HG03460 (cell line): Measurements from ENCODE around the gene HOXB9.

Experiments
- ATAC-seq: cut with Tn5 transposase; IDR thresholded peaks from one replicate; pipeline ENCODE4 v1.9.1; 2021; ENCODE audit not compliant: unreplicated experiment

Gene HOXB9

DNA sequence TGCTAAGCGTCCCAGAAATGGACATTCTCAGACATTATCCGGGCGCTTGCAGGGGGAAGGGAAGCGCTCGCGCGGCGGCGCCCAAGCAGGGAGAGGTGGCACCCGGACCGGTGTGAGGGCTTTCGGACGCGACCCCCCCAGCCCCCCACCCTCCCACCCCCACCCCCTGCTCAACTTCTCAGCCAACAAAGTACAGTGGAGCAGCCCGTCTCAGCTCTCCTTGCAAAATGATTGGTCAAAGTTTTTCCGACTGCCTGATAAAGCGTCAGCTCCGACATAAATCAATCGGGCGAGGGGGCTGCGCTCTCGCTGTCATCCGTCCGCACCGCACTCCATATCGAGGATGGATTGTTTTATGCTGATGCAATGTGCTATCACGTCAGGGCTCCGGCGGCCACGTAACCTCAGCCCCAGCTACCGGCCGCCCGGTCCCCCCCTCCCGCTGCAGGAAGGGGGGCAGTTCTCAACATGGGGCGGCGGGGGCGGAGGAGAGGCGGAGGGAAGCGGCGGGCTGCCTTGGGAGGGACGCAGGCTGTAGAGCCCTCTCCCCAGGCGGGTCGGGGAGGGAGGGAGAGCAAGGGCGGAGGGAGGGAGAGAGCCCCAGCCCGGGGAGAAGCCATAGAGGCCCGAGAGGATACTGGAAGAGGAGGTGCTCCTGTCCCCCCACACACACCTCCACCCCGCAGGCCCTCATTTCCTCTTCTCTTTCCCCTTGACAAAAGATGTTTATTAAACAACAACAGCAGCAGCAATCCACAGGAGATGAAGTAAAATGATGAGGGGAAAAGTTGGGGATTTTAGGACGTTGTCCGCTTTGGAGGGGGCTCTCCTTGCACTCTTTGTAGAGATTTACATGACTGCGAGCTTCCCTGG, at the start of gene HOXB9:
Gene HOXB9 (minus strand): TSS at position 114 of the 873 bp plus-strand sequence. CDS start 89 bp downstream, at position 25.
- ATAC-seq: no peak

DNA sequence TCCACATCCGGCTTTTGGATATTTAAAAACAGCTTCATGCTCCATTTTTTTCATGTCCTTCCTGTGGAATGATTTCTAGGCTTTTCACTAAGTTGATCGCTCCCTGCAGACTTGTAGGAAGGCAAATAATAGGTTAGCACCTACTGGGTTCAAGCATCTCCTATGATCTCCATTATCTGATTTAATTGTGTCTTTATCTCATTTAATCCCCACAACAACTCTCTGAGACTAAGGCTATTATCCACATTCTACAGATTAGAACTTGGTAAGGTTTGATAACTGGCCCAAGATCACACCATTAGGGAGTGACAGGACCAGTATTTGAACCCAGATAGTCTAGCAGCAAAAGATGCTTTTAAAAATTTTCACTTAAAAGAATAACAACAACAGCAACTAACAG, 46.2 kb upstream of the HOXB9 start:
- no peak for ATAC-seq

DNA sequence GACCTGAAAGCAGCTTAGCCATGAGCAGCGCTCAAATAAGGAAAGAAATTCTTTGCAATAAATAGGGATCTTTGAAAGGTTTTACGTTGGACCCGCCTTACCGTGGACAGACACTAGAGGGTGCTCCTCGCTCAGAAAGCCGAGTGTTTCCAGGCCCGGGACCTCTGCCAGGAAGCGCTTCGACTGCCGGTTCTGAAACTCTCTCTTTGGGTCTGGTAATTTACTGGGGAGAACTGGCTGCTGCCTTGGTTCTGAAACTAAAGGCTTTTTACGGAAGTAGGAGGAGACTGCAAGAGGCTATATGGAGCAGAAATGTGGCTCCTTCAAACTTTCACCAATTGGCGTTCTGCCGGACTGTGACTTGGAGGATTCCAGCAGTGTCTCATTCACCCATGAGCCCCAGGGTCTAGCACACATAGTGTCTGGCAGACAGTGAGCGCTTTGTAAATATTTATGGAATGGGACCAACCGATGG, 45.6 kb upstream of the HOXB9 start:
- no peak for ATAC-seq

DNA sequence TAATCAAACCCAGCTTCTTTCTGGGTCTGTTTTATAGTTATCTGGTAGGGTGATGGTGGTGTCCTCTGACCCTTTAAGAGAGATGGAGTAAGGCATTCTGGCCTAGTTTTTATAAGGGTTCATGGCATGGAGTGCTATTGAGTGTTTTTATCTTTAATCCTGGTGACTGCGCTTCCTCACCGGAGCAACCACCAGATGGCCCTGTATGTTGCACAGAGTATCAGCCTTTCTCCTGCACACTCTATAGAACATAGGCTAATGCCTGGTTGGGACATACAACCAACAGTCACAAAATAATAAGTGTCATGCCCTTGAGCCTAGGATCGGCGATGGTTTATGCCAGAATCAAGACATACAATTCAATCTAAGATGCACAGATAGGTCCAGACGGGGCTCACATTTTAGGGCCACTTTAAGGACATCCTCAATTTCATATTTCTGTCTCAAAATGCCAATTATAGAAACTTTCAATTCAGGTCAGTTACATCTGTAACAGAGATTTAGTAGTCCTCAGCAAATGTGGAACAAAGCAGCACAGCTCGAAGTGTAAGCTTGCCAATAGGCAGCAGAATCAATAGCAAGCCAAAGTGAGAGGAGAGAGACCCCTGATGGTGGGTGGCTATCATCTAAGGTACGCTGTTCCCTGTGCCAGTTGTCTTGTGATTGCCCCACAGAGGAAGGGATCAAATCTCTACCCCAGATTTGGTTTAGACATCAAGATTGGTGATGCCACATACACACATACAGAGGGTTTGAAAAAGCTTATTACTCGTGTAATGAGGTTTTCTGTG, 37.2 kb upstream of the HOXB9 start:
- ATAC-seq: no peak

DNA sequence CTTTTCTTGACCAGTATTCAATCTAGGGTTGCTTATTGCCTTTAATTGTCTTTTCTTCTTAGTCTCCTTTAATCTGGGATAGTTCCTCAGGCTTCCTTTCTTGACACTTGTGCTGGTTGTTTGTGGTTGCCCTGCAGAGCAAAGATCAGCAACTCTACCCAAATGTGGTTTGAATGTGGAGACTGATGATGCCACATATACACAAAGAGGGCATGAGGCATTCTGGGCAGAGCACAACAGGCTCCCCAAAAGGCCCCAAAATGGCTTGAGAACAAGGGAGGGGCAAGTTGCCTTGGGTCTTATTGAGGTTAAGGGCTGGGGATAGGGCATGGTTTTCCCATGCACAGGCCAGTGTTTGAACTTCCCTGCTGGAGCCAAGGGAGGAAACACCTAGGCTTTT, 29.8 kb upstream of the HOXB9 start:
- no peak for ATAC-seq

DNA sequence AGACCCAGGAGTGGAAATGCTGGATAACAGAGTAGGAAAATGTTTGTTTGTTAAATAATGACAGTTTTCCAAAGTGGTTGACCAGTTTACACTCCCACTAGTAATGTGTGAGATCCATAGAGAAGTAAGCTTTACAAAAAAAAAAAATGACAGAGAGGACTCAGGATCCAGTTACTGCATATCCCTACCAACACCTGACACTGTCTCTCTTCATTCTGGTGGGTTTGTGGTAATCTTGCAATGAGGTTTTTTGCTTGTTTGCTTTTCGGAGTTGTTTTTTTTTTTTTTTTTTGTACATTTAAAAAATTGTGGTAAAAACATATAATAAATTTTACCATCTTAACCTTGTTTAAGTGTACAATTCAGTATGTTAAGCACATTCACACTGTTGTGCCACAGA, 23.6 kb upstream of the HOXB9 start:
- no peak for ATAC-seq

DNA sequence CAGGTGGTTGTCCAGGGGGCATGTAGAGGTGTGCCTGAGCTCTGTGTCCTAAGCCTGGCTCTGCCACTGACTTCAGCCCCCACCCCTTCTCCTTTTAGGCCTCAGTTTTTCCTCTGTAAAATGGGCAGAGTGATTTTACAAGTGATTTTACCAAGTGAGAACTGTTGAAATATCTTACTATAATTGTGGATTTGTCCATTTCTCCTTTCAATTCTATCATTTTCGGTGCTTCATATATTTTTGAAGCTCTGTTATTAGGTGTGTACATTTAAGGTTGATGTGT, 21.7 kb upstream of the HOXB9 start:
- ATAC-seq: no peak

DNA sequence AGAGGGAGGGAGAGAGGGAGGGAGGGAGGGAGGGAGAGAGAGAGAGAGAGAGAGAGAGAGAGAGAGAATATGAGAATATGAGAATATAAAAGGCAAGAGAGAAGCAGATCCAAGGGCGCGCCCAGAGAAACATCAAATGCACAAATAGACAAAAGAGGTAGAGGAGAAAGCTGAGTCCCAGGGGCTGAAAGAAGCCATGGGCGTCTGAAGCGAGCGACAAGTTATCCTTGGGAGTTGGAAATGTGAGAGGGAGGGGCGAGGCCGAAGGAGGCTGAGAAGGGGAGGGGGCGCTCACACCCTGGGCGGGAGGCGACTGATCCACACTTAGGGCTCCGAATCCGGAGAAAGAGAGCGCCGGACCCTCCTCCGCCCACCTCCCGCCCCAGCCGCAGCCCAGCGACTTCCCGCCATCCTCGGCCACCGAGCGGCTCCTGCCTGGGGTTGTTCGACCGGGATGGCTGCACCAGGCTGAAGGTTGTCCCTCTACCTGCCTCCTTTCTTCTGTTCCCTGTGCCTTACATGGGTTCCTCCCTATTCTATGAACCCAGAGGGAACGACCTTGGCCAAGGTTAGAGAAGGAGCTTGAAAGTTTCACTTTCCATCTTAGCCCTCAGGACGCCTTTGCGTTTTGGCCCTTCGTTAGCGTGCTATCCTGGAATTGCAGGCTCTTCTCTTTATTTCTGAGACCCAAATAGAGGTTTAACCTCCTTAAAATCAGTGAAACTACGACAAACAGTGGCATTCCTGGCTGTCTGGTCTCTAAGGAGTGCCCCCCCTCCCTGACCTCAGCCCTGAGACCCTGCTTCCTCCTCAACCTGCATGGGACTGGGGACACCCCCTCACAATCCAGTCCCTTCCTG, 21.2 kb upstream of the HOXB9 start:
- no peak for ATAC-seq

DNA sequence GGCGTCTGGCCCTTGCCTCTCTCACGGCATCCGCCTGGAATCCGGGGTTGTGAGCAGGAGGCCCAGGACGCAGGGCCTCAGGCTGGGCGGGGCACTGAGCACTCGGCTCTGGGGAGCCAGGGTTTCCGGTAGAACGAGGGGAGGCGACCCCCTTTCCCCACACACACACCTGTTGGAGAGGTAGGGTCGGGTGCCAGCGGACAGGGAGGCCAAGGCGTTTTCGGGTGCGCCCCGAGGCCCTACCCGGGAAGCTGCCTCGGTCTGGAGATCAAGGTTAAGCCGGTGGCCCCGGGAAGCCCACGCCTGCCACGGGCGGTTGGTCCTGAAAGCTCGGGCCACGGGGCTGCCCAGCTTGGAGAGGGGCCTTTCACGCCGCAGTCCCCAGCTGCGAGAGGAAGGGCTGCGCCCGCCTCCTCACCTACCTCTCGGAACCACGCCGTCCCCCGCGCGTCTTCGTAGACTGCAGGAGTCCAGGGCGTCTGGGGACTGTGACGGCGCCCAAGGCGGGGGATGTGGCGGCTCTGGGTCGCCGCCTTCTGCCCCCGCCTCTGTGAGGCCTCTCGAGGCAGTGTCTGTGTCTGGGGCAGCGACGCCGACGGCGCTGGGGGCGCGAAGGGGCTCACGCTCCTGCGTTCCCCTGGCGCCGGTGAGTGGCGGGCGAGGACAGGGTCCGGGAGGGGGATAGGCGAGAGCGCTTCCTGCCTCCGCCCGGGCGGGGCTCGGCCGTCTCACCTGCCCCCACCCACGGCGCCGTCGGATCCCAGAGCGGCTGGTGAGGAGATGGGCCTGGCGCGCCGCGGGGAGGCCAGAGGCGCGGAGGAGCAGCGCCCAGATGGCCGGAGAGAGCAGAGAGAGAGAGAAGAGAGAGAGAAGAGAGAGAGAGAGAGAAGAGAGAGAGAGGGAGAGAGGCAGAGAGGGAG, 20.3 kb upstream of the HOXB9 start:
- ATAC-seq: no peak

DNA sequence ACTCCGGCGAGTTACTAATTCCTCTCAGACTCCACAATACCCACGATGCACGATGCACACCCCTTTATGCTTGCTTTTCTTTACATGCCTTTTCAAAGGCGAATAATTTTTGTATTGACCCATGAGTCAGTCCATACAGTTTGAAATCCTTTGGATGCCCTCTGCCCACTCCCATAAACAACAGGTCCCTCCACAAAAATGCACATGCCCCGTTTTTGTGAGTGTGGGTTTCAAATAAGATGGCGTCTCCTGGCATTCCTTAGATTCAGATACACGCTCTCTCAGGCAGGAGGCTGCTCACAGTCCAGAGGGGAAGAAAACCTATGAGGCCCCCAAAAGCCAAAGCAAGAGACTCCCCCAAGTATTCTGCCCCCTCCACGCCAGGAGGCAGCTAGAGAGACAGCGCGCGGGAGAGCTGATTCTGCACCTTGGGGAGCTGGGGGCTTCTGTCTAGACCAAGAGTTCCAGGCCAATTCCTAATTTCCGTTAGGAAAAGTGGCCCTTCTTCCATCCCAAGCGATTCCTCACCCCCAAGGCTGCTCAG, 19.6 kb upstream of the HOXB9 start:
- no peak for ATAC-seq

DNA sequence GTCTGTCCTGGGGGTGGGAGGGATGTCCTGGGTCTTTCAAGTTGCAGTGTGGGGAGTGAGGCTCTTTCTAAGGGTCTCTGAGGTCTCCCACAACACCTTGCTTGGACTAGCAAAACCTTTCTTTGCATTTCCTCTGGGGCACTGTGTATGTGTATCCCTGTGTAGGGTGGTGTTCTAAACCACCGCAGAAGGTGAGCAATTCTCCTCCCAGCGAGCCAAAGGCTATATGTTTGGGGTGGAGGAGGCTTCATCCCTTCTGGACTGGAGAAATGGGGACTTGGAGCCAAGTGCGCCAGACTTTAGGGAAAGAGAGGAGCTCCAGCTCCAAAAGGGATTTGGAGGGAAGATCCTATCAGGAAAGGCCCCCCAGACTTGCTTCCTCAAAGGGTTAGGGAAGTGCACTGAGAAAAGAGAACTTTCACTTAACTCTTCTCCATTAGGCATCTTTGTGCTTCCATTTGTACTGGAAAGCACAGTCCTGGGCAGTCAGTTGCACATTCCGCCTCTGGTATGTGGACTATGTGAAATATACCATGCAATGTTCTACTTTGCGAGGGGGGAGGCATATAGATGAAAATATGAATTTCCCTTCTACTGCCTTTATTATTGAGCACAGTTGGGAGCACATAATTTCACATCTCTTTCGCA, 18.9 kb upstream of the HOXB9 start:
- no peak for ATAC-seq

DNA sequence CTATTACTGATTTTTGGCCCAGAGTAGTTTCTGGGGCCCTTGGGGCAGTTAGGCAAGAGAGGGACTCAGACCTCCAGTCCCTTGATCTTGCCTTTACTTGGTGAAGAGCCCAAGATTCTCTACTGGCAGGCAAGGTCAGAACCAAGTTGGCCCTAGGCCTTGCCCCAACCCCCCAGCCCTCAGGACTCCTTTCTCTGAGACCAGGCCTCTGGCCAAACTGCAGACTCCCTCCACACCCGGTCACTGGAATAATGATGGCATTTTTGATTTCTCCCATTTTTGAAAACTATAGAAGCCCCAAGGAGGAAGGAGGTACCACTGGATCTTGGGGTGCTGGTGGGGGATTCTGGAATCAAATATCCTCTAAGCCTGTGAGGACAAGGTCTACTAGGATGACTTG, 18.0 kb upstream of the HOXB9 start:
- ATAC-seq: no peak

DNA sequence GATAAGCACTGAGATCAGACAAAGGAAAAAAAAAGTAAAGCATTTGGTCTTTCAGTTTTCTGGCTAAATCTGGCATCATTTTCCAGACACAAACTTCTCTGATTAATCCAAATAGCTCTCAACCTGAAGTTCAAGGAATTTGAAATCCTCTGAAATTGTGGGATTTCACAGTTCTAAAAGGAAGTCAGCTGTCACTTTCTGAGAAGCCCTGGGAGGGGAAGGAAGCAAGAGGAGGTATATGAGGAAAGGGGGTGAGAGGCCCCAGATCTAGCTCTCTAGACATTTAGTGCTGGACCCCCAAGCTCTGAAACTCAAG, 17.5 kb upstream of the HOXB9 start:
- no peak for ATAC-seq

DNA sequence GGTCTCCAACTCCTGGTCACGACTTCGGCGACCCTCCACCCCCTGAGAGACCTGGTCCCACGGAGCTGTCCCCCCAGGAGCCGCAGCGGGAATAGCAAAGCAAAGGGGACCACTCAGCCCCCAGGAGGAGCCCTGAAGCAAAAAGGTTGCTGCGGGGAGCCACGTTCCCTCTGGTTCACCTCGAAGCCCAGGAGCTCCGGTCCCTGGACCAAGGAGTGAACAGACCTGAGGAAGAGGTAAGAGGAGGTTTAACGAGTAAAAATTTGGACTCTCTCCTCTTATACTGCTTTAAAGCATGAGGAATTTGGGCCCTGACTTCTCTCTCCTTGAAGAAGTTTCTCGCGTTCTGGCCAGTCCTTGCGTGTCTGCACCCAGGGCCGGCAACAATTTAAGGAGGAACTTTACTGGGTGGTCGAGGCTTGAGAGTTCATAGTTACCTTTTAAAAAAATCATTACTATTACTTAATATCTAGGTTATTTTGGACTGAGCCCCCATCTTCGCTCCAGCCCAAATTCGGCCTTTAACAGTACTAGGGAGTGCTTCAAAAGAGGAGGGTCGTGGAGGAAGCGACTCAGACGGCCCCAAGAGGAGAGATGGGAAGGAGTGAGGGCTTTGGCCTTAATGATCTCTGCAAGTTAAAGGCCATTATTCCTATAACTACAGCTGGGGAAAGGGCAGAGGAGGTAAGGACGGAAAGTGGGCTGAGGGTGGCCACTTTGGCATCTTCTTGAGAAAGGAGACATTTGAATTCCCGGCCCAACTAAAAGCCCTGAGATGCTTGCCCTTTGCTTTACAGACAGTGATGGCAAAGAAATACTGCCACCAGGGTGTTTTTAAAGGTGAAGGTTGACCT, 16.9 kb upstream of the HOXB9 start:
- no peak for ATAC-seq

DNA sequence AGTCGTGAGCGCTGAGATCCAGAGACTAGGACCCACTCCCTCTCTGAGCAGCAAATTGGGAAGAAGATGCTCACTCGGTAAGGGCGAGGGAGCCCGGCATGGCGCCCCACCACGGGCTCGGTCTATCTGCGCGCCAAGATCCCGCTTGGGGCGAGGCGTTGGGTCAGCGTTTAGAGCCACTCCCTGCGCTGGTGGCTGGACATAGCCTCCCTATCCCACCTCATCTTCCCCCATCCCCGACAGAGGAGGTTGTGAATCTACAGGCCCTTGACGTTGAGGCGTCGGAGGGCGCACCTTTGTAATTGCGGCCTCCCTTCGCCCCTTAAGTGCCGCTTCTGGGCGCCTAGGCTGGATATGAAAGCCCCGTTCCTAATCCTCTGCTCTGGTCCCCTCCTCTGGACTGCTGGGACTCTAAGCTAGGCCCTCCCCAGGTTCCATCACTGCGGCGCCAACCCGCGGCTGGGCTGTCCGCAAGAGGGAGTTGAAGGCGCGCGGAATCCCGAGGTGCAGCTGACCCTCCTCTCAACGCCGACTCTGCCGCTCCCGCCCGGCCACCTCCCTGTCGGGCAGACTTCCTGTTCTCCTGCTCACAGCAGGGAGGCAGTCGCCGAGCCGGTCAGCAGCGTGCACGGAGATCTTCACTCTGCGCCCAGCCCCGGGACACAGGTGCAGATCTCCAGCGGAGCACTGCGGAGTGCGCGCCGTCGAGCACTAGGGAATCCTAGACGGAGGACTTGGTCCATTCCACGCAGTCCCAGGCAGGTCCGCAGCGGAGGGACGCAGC, 16.1 kb upstream of the HOXB9 start:
- no peak for ATAC-seq

DNA sequence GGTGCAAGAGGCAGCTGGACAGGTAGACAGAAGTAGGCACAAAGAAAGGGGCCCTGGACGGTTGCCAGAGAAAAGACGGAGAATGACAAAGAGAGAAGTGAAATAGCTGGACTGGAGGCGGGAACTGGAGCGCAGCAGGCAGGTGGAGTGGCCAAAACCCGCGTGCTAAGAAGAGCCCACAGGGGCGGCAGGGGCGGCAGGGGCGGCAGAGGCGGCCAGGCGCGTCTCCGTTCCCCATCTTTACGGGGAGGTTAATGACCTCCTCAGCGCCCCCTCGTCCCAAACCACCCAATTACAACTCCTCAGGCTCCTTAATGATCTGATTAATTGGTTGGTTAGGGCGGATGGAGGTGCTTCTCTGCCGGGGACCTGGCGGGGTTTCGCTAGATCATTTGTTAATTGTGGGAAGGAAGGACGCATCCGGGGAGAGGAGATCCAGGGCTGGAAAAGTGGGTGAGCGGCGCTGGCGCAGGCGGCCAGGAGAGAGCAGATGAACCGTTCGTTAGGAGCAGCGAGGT, 15.4 kb upstream of the HOXB9 start:
- no peak for ATAC-seq

DNA sequence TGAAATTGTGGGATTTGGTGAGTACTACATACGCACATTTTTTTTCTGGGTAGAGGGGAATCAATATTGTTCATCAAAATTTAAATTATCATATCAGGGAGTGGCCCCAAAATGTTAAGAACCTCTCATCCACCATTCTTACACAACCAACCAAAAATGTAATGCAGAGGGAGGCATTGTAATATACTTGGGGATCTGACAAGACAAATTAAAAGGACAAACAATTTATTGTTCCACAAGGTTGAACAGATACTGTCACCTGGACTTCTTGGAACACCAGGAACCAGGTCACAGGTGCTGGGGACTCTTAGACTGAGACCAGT, 14.7 kb upstream of the HOXB9 start:
- ATAC-seq: no peak
